Cardiac septum (tissue), 1 donor: ENCODE data around the gene CUEDC1. TPM values are rescaled to one million over a fixed set of nuclear protein-coding genes. Genes with fewer than 3 reads are reported as not detected.

Source experiments
- DNase-seq: peaks from one replicate; pipeline ENCODE4 v3.0.0-alpha.2; 2020; ENCODE audit warnings: low spot score
- intact Hi-C: fragments of 100-400 bp; cut with DNase I; formaldehyde crosslinking; loops from one replicate; pipeline ENCODE4 v1.14.0; 2022
- total RNA-seq: library from RNA; stranded (reverse); fragmentation: NEBNext Ultra II Directional; extraction: Animal tissue kit (Norgen Biotek cat#: 25700); gene quantifications from one replicate; pipeline ENCODE4 v1.2.1, GENCODE V29; 2021
- donor health status: DM: no; HTN: no; CAD: no.

Gene CUEDC1
- total RNA-seq, 1 donor from 2014 or later = 46.6 TPM

GRCh38 chr17:57889892-57890856 is 65.0 kb downstream of the CUEDC1 start:
- intact Hi-C loops = no loop called here
- DNase-seq = peak; percentile 91

DNA sequence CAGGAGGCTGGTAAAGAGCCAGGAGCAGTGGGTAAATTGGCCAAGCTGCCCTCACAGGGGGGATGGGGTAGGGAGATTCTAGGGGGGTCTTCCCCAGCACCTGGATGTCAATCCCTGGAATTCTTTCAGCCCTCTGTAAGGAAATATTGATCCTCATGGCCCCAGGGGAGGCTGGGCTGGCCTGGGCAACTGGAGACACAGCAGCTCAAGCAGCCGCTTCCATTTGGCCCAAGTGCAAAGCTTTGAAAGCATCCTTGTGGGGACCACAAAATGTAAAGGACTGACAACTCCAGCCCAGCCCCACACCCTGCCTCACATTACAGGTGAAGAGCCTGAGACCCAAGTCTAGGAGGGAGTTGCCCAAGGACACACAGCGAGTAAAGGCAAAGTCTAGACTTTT is 66.0 kb downstream of the CUEDC1 start:
- no peak for DNase-seq
- intact Hi-C loops = no loop called here

DNA sequence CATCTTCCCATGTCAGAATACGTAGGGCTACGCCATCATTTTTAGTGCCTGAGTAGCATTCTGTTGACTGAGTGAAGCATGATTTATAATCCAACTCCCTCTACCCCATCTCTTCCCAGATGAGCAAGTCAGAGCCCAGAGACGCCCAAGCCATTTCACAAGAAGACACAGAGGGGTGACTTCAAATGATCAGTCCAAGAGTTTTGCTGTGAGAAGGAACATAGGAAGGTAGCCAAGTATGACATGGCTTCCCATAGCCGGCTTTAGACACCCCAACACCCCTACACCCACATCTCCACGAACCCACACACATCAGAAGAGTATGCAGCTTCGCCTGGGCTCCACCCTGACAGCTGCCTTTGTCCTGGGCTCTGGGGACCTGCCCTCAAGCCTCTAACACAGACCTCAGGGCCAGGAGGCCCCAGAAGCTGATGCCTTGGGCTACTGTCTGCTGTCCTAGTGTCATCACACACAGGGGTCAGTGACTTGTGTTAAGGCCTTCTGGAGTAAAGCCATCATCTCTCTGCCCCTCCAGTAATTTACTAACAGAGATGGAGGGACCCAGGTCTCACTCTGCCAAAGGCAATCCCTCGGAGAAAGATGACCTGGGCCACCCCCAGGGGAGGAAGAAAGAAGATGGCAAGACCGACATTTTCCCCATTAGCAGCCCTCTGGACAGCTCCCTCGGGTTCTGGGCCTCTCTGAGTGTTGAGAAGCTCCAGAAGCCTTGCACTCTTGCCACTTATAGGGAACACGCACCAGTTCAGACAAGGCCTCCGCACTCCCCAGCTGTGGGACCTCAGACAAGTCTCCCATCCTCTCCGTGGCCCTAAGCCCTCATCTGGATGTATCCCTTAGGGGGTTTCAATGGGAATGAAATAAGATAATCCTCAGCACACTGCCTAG is 66.6 kb downstream of the CUEDC1 start:
- DNase-seq = no peak
- intact Hi-C loops = no loop called here

DNA sequence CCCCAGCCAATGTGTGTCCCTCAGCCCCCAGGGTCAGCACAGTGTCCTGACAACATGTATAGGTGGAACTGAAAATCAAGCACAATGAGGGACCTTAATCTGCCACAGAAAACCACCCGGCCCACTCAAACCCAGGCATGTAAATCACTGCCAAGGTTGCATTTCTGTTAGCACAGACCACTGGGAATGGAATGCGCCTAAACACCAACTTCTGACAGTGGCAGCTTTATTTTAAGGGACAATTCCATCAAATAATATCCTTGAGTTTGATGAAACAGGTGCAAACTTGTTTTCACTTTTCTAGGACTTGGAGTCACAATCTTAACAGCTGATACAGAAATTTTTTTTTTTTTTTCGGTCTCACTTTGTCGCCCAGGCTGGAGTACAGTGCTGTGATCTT is 68.1 kb downstream of the CUEDC1 start:
- intact Hi-C loops = no loop called here
- DNase-seq = no peak

DNA sequence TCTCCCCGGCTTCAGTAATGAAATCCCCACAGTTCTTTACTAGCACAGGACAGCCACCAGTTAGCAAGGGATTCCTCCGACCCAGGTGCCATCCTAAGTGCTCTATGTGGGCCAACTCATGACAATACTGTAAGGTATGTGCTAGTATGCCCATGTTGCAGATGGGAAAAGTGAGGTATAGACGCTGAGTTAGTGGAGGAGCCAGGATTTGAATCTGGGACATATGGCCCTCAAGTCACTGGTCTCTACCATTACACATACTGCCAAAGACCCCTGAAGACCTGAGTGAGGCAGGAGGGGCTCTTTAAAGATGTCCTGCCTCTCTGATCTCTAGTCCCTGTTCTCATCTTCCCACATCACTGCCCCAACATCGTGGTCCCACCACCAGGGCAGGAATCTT is 69.2 kb downstream of the CUEDC1 start:
- DNase-seq = no peak
- intact Hi-C loops = no loop called here

DNA sequence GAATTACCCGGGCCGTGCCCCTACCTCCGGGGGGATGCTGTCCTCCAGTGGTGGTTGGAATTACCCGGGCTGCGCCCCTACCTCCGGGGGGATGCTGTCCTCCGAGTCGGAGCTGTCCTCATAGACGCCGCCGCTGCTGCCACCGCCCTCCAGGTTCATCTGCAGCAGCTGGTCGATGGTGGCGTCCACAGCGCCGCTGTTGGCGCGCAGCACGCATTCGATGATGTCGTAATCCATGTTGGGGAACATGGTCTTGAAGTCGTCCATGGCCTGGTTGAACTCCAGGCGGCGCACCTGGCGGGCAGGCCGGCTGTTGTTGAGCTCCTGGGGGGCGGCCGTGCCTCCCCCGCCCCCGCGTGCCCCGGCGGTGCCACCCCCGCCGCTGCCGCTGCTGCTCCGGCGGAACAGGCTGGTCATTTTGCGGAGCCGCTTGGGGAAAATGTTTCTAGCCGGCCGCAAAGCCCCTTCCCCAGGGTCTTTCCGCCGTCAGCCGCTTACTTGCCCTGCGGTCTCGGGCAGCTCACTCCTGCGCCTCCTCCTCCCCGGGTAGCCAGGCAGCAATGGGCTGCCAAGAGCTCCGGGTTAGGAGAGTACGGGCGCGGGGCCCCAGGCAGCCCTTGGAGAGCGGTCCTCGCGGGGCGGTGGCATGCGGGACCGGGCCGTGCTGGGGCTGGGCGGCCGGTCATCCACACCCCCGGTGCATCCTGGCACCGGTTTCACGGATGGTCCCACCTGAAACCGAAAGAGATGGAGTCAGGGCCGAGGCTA is 69.9 kb downstream of the CUEDC1 start:
- intact Hi-C loops = no loop called here
- no peak for DNase-seq

DNA sequence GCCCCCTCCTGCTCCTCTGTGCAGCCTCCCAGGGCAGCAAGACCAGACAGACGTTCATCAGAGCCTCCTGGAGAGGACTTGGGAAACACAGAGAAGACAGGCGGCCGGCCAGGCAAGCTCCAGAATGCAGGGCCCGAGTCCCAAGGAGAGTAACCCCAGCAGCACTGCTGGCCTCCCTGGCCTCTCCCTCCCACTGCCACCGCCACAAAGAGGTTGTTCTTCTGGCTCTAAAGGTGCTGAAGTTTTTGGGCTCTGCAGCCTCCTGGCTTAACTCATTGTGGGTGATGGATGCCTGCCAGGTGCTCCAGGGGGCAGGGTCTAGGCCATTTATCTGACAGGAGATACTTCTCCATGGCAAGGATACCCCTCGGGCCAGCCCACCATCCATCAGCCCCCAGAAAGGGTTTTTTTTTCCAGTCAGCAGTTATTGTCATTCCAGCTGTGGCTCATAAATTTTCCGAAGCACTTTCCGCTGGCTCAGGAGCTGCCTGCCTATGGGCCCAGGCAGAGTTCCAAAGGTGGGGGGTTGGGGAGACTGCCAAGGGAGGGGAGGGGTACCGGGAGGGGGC is 73.3 kb downstream of the CUEDC1 start:
- intact Hi-C loops = no loop called here
- no peak for DNase-seq

DNA sequence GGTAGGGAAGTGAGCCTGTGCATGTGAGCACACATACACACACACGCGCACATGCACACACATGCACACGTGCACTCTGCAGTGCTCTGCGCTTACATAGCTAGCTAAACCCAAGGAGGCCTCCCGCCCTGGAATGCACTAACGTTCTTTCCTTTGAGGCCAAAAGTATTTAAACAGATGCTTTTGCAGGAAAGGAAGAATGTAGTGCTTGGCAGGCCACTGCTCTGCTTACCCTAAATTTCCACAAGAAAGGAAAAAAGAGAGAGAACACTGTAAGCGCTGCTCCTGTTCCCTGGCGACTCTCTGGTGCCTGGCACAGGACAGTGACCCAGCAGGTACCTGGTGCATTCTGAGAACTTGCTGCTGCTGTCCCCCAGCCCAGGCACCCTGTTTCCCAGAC is 74.1 kb downstream of the CUEDC1 start:
- intact Hi-C loops = no loop called here
- DNase-seq = no peak

DNA sequence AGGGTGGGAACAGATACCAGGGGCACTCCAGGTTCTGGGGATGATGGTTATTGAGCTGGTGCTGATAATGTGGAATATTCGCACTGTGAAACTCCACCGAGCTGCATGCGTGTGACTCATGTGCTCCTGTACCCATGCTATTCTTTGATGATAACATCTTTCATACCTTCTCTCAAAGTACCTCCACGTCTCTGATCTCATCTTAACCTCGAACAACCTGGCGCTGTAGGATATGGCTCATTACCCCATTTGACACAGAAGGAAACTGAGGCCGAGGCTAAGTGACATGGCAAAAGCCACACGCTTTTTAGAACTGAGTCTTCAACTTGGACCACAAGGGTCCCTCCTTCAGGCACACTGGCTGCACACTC is 75.1 kb downstream of the CUEDC1 start:
- intact Hi-C loops = no loop called here
- DNase-seq = no peak

GRCh38 chr17:57879437-57880085 is 75.7 kb downstream of the CUEDC1 start:
- intact Hi-C loops = no loop called here
- DNase-seq = no peak

GRCh38 chr17:57877803-57878377 is 77.3 kb downstream of the CUEDC1 start:
- DNase-seq = no peak
- intact Hi-C loops = no loop called here

DNA sequence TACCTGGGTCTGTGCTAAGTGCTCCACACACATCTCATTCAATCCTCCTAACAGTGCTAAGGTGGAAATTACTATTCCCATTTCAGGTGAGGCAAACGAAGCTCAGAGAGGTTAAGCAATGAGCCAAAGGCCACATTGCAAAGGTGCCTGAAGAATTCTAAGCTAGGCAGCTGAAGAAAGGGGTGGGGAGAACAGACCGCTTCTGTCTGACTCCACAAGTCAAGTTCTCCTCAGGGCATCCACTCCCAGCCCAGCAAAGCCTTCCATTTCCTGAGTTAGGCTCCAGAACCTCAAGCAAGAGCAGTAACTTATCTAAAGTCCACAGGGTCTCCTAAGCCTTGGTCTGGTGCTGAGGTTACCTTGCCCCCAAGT is 78.4 kb downstream of the CUEDC1 start:
- intact Hi-C loops = no loop called here
- DNase-seq = no peak

- intact Hi-C loops = no loop called here
Observed at GRCh38 chr17:57876023-57876865, 79.0 kb downstream of the CUEDC1 start.

GRCh38 chr17:57875290-57876022 is 79.8 kb downstream of the CUEDC1 start:
- intact Hi-C loops = loop anchor here (1.0 kb wide), 1 partner anchor 17 kb away; no protein-coding TSS in a partner anchor
- DNase-seq = no peak

More at GRCh38 chr17:57876023-57876865, 79.0 kb downstream of the CUEDC1 start:
- no peak for DNase-seq

GRCh38 chr17:57874434-57875289 is 80.5 kb downstream of the CUEDC1 start:
- intact Hi-C loops = loop anchor here (1.0 kb wide), 1 partner anchor 18 kb away; no protein-coding TSS in a partner anchor

DNA sequence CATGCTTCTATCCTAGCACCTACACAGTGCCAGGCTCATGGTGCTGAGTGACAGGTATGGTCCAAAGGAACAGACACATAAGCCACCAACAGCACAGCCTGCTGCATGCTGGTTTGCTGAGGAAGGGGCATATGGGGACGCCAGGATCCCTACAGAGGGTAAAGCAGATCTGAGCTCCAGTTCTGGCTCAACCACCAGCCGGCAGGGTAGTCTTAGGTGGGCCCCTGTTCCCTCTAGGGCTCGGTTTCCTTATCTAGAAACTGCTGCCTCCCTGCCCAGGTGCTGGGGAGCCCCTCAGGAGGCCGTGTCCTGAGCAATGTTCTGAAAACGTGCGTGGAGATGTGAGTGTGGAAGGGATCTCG is 81.2 kb downstream of the CUEDC1 start:
- no peak for DNase-seq
- intact Hi-C loops = no loop called here

More at GRCh38 chr17:57874434-57875289, 80.5 kb downstream of the CUEDC1 start:
- DNase-seq = peak; percentile 92
